Ishikawa (cell line): ENCODE measurements around the gene BTG2.

Experiments
- CEBPB ChIP-seq: IDR thresholded peaks from 2 replicates; pipeline ENCODE4 v1.6.1; 2012
- EP300 ChIP-seq: IDR thresholded peaks from 2 replicates; pipeline ENCODE4 v1.6.1; 2012; ENCODE audit warnings: borderline replicate concordance
- FOXM1 ChIP-seq: IDR thresholded peaks from 2 replicates; pipeline ENCODE4 v1.6.1; 2012; ENCODE audit warnings: low read depth, borderline replicate concordance
- RAD21 ChIP-seq: IDR thresholded peaks from 2 replicates; pipeline ENCODE4 v1.6.1; 2012; ENCODE audit warnings: low read depth
- TAF1 ChIP-seq: IDR thresholded peaks from 2 replicates; pipeline ENCODE4 v1.6.1; 2012; ENCODE audit warnings: low read depth, mild to moderate bottlenecking
- TCF12 ChIP-seq: IDR thresholded peaks from 2 replicates; pipeline ENCODE4 v1.6.1; 2012; ENCODE audit warnings: low read depth
- TEAD4 ChIP-seq: IDR thresholded peaks from 2 replicates; pipeline ENCODE4 v1.6.1; 2012
- USF1 ChIP-seq: IDR thresholded peaks from 2 replicates; pipeline ENCODE4 v1.6.1; 2012
- YY1 ChIP-seq: IDR thresholded peaks from 2 replicates; pipeline ENCODE4 v1.6.1; 2012; ENCODE audit warnings: low read depth
- ZBTB7A ChIP-seq: IDR thresholded peaks from 2 replicates; pipeline ENCODE4 v1.6.1; 2012; ENCODE audit warnings: low read depth

- TF ChIP-seq EP300 = no peak
- TF ChIP-seq TCF12 = no peak
- no peak for TF ChIP-seq TAF1
- no peak for TF ChIP-seq YY1
- no peak for TF ChIP-seq CEBPB
- no peak for TF ChIP-seq ZBTB7A
- no peak for TF ChIP-seq RAD21
- TF ChIP-seq TEAD4 = no peak
- TF ChIP-seq USF1 = no peak
- TF ChIP-seq FOXM1 = no peak
Observed at GRCh38 chr1:203281033-203281432, 24.3 kb upstream of the BTG2 start.
